ENCODE results near the gene TRIM69. TPM values are rescaled to one million over a fixed set of nuclear protein-coding genes. Genes with fewer than 3 reads are reported as not detected.

Gene TRIM69
- total and polyA plus RNA-seq, 2 of the 8 experiments (the other 6 are each of a cell fraction or from before 2014, with no cell fraction given) = 4.3 to 6.2 TPM

- peaks cover 2 to 22% (median 17%) of the 10 kb centered on the region in 4 experiments; a peak in 6 of 8 replicates for H3K36me3 ChIP-seq (ENCODE audit: control insufficient read depth in 2 of 4, insufficient read depth in 4 of 4, low read length in 3 of 4)
- no peak overlapping the region for H2BK5ac ChIP-seq (ENCODE audit: low read depth, low read length)
- no peak overlapping the region for H3K56ac ChIP-seq (replicated peaks; ENCODE audit: insufficient read length, low read depth, low read length)
- 82% methylated on average over 4 of the region's 4 CpGs; no CpG with 5 or more reads in 1 of the 2 experiments for WGBS, 2 experiments (ENCODE audit: extremely low coverage in 1 of 2, insufficient coverage in 1 of 2, insufficient read length in 1 of 2, insufficient replicate concordance in 2 of 2, low coverage in 1 of 2, low lambda C conversion rate in 2 of 2, missing lambda C conversion rate in 1 of 2)
- H3K27me3 ChIP-seq (replicated peaks in 1 of 4; ENCODE audit: control insufficient read depth in 3 of 4, extremely low read depth in 1 of 4, insufficient read depth in 3 of 4, low read length in 3 of 4) = no peaks in the 10 kb centered on the region
- H2BK120ac ChIP-seq (replicated peaks; ENCODE audit: low read depth, low read length) = no peak overlapping the region
- H4K5ac ChIP-seq (ENCODE audit: insufficient read length, low read depth, low read length) = no peak overlapping the region
- ChIA-PET CTCF (ENCODE audit: partially characterized antibody) (interaction anchor here (0.6 to 1.4 kb wide), 3 partner anchors 18 to 95 kb away, joined by 3 read pairs; no protein-coding TSS in a partner anchor), POLR2A (ENCODE audit: partially characterized antibody) (interaction anchor here (0.7 to 2.7 kb wide), 2 partner anchors 9 to 10 kb away, joined by 3 to 14 read pairs; partner anchors contain the start of genes B2M and PATL2)
- H3K23me2 ChIP-seq (ENCODE audit: low read depth, low read length) = no peaks in the 10 kb centered on the region
- H3K9me3 ChIP-seq (ENCODE audit: insufficient read depth in 2 of 2, low read depth in 1 of 2, low read length in 1 of 2) = no peaks in the 10 kb centered on the region
- no peak overlapping the region for H3K23ac ChIP-seq (ENCODE audit: insufficient read length)
- FAIRE-seq (no peak), DNase-seq (ENCODE audit: low read depth in 1 of 2, low spot score in 2 of 2) (no peak)
- no peak overlapping the region for H3K18ac ChIP-seq (ENCODE audit: extremely low read depth, low read length)
- H3K9ac ChIP-seq (replicated peaks in 1 of 4; ENCODE audit: extremely low read depth in 1 of 4, low read depth in 3 of 4, low read length in 3 of 4) = no peak overlapping the region
- H3K79me2 ChIP-seq (ENCODE audit: control insufficient read depth in 1 of 2, insufficient read depth in 2 of 2, low read length in 2 of 2) = no peaks in the 10 kb centered on the region
- H3K79me1 ChIP-seq (ENCODE audit: low read depth, low read length) = no peaks in the 10 kb centered on the region
- H2BK20ac ChIP-seq (ENCODE audit: low read length) = no peak overlapping the region
- no peak overlapping the region for H2BK15ac ChIP-seq (ENCODE audit: low read length)
- no peak overlapping the region for H2AK5ac ChIP-seq (ENCODE audit: low read depth, low read length)
- H3K14ac ChIP-seq (ENCODE audit: insufficient read length) = no peak overlapping the region
- no peak overlapping the region for H3K4me3 ChIP-seq (ENCODE audit: extremely low read depth in 1 of 4, insufficient read depth in 2 of 4, low read depth in 3 of 4, low read length in 4 of 4)
- H3K4me1 ChIP-seq (replicated peaks in 1 of 4; ENCODE audit: control insufficient read depth in 3 of 4, insufficient read depth in 4 of 4, low read length in 3 of 4) = no peaks in the 10 kb centered on the region; a peak in 1 of 7 replicates
- no peak overlapping the region for H3K4ac ChIP-seq (replicated peaks; ENCODE audit: insufficient read length, low read depth, low read length)
- H4K91ac ChIP-seq (replicated peaks; ENCODE audit: insufficient read length, low read length) = no peak overlapping the region
- H4K20me1 ChIP-seq (replicated peaks in 1 of 2; ENCODE audit: control insufficient read depth in 1 of 2, insufficient read depth in 2 of 2, low read length in 2 of 2) = no peaks in the 10 kb centered on the region
- H3K4me2 ChIP-seq (ENCODE audit: insufficient read depth in 1 of 2, low read depth in 2 of 2, low read length in 2 of 2) = no peak overlapping the region
- H2BK12ac ChIP-seq (ENCODE audit: low read depth, low read length) = no peak overlapping the region
- H4K8ac ChIP-seq (ENCODE audit: extremely low read depth, insufficient read depth, low read length) = no peak overlapping the region
- no peak overlapping the region for H3K27ac ChIP-seq (ENCODE audit: low read depth, low read length)
- H2AFZ ChIP-seq (ENCODE audit: low read length) = no peak overlapping the region
- no peak for TF ChIP-seq HDAC6 (IDR thresholded peaks at IDR 0.05; ENCODE audit: low read depth, low read length)
- no peak for TF ChIP-seq POLR2A (IDR thresholded peaks at IDR 0.05; ENCODE audit: control extremely low read depth in 1 of 2, low read depth in 2 of 2, low read length in 2 of 2)
- no peak for TF ChIP-seq ZNF274 (IDR thresholded peaks at IDR 0.05; ENCODE audit: borderline replicate concordance, extremely low read depth, low read length)
- no peak for TF ChIP-seq CBX8 (IDR thresholded peaks at IDR 0.05; ENCODE audit: borderline replicate concordance, low read depth, low read length)
- no peak for TF ChIP-seq TAF1 (IDR thresholded peaks at IDR 0.05; ENCODE audit: low read depth, low read length)
- TF ChIP-seq SP4 (IDR thresholded peaks at IDR 0.05; ENCODE audit: low read length) = no peak
- TF ChIP-seq POLR2AphosphoS5 (IDR thresholded peaks at IDR 0.05; ENCODE audit: low read depth, low read length) = no peak
- TF ChIP-seq CTBP2 (IDR thresholded peaks at IDR 0.05; ENCODE audit: borderline replicate concordance, insufficient read depth, insufficient read length, low read length) = no peak
- TF ChIP-seq EZH2 (IDR thresholded peaks at IDR 0.05; ENCODE audit: low read depth, low read length, severe bottlenecking) = no peak
- no peak for TF ChIP-seq ATF3 (IDR thresholded peaks at IDR 0.05; ENCODE audit: insufficient read depth, low read depth, low read length)
- TF ChIP-seq KDM4A (IDR thresholded peaks at IDR 0.05; ENCODE audit: low read depth, low read length, severe bottlenecking) = no peak
- no peak for TF ChIP-seq MAX (IDR thresholded peaks at IDR 0.05)
Measured at GRCh38 chr15:44720460-44721176, 15.7 kb upstream of the TRIM69 start.

All from H1 (cell line).